GM20000 (cell line): Measurements from ENCODE around the gene BLMH.

Source experiments
- DNase-seq: peaks from one replicate; pipeline ENCODE4 v3.0.0; 2012; ENCODE audit warnings: low spot score
- TF ChIP-seq, protein P1 (sequence below): IDR thresholded peaks from 2 replicates; pipeline ENCODE4 v1.5.1; 2012; ENCODE audit warnings: mild to moderate bottlenecking, control low read depth; ENCODE audit errors: extremely low read depth, missing control alignments

Gene BLMH

DNA sequence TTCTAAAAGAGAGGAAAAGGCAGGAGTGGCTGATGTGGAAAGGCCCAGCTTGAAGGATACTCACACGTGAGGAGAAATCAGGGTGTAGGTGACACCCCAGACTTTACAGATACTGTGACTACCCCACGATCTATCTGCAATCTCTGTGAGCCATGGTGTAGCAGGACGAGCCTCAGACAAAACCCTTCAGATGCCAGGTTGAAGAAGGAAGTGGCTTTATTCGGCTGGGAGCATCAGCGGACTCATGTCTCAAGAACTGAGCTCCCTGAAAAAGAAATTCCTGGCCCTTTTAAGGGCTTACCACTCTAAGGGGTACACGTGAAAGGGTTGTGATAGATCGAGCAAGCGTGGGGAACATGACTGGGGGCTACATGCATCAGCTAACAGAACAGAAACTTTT lies 51.6 kb downstream of the BLMH start:
- TF ChIP-seq, protein P1, sequence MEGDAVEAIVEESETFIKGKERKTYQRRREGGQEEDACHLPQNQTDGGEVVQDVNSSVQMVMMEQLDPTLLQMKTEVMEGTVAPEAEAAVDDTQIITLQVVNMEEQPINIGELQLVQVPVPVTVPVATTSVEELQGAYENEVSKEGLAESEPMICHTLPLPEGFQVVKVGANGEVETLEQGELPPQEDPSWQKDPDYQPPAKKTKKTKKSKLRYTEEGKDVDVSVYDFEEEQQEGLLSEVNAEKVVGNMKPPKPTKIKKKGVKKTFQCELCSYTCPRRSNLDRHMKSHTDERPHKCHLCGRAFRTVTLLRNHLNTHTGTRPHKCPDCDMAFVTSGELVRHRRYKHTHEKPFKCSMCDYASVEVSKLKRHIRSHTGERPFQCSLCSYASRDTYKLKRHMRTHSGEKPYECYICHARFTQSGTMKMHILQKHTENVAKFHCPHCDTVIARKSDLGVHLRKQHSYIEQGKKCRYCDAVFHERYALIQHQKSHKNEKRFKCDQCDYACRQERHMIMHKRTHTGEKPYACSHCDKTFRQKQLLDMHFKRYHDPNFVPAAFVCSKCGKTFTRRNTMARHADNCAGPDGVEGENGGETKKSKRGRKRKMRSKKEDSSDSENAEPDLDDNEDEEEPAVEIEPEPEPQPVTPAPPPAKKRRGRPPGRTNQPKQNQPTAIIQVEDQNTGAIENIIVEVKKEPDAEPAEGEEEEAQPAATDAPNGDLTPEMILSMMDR: no peak
- no peak for DNase-seq

DNA sequence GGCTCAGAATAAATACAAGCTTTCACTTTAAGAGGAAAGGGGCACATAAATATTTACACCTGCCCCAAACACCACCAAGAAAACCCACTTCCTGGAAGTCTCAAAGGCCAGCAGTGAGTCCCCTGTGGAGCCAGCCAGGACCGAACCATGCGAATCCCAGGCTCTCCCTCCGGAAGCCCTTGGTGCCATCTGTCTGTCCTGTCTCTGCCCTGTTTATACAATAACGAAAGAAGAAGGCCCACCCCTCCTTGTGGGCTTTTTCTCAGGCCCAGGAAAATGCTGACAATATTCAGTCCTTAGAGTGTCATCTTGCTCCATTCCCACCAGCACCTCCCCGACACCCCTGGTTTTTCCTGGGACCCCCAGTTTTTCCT lies 52.7 kb downstream of the BLMH start:
- DNase-seq: no peak
- TF ChIP-seq, protein P1: no peak

DNA sequence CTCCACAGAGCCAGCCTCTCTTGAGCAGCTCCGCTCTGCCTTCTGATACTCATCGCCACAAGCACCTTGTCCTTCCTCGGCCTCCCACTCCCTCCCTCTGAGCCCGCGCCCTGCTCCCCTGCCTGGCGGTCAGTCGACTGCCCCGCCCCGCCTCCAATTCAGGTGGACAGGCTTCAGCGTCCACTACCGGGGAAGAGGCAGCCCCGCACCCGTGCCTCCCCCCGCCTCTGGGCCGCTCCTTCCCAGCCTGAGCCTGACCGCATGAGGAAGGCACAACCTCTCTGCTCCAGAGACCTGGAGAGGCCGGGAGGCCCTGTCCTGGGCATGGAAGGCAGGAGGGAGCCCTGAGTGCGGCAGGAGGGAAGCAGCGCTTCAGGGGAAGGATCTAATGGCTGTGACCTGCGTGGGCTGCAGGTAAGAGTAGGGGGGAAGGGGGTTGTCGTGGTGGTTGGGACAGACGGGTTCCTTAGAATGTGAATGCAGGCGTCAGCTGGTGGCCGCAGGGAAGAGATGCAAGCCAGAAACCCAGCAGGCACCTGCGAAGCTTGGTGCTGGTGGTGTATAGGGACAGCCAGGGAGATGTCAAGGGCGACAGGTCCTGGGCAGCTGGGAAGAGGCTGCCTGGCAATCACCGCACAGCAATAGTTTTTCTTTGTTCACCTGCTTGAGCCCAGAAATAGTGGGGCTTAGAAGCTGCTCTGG lies 53.2 kb downstream of the BLMH start:
- no peak for DNase-seq
- TF ChIP-seq, protein P1: no peak

DNA sequence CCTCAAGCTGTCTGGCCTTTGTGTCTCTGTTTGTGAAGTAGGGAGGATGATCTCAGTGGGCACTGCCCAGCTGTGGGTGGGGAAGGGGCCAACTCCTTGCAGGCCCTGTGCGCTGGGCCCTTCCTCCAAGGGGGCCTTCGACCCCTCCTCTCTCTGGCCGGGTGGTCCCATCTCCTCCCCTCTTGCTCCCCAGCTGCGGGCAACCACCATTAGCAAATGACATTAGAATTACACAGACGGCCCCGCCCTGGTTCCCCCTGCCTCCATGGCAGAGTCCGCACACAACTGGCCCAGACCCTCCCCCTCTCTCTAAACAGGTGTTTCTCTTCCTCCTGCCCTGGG lies 53.8 kb downstream of the BLMH start:
- TF ChIP-seq, protein P1: no peak
- no peak for DNase-seq

DNA sequence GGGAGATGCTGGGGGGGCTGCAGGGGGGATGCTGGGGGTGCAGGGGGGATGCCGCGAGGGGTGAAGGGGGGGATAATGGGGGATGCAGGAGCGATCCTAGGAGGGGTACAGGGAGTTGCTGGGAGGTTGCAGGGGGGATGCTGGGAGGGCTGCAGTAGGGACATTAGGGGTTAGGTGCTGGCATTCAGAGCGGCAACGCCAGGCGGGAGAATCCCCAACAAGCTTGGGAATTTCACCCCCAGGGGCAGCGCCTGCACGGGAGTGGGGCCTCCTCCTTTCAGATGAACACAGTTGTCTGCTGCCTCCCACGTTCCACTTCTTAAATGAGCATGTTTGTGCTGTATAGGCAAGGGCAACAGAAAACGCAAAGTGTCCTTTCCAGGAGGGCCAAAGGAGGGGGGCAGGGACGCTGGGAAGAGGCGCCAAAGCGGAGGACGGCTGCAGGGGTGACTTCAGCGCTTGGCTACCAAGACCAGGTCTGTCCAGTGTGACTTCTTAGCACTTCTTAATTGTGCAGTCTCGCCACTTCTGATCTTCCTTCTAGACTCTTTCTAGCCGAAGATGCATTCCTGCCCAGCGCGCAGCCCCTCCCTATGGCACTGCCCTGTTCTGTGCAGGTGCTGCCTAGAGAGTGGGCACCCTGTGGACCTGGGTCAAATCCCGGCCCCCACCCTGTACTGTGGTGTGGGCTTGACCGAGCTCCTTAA lies 54.3 kb downstream of the BLMH start:
- TF ChIP-seq, protein P1: no peak
- DNase-seq: no peak

DNA sequence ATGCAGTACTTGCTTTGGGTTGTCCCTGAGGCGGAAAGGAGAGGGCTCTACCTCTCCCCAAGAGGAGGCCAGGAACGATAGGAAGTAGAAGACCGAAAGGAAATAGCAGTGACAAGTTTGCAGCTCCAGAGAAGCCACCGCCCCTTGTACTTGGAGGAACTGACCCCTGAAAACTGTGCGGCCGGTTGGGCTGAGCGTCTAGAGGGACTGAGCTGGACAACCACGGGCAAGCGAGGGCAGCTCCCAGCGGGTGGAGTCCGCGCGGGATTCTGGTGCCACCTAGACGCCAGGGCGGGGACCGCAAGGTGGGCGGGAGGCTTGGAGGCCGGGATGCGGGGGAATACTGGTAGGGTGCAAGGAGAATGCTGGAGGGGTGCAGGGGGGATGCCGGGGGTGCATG lies 55.0 kb downstream of the BLMH start:
- peak; percentile 76 for DNase-seq
- TF ChIP-seq, protein P1: peak; percentile 47

DNA sequence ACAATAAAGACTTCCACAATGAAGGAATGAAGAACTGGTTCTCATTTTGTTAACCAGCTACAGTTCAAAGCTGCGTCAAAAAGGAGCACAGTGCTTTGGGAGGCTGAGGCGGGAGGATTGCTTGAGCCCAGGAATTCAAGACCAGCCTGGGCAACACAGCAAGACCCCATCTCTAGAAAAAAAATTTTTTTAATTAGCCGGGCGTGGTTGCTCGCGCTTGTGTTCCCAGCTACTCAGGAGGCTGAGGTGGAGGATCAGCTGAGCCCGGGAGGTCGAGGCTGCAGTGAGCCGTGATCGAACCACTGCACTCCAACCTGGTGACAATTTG lies 55.5 kb downstream of the BLMH start:
- no peak for DNase-seq
- TF ChIP-seq, protein P1: no peak
